Activated naive CD8-positive, alpha-beta T cell treated with anti-CD3 and anti-CD28 coated beads, Interleukin-2, amount 50 U/mL, for 24 hours (primary cell): ENCODE results near the gene FGF6.
"Not testable (repeated sequence)": the region's sequence is repeated elsewhere in the genome, so short reads cannot be mapped to it uniquely, and the experiment has no call there.

Source experiments
- ATAC-seq: fragments of 150-1000 bp; cut with Tn5 transposase; one replicate; pipeline ENCODE4 v1.10.0; 2021
- DNase-seq: peaks from one replicate; pipeline ENCODE4 v3.0.0; 2021
- H3K27ac Mint-ChIP-seq: one replicate; pipeline ENCODE4 v1.8.0; 2021; ENCODE audit warnings: mild to moderate bottlenecking, mixed read lengths
- H3K27me3 Mint-ChIP-seq: one replicate; pipeline ENCODE4 v1.8.0; 2021; ENCODE audit warnings: mixed read lengths
- H3K36me3 Mint-ChIP-seq: one replicate; pipeline ENCODE4 v1.8.0; 2021; ENCODE audit warnings: low read depth, mixed read lengths
- H3K4me1 Mint-ChIP-seq: one replicate; pipeline ENCODE4 v1.8.0; 2021; ENCODE audit warnings: mixed read lengths
- H3K4me3 Mint-ChIP-seq: one replicate; pipeline ENCODE4 v1.8.0; 2021; ENCODE audit warnings: mild to moderate bottlenecking, moderate library complexity, mixed read lengths
- H3K9me3 Mint-ChIP-seq: one replicate; pipeline ENCODE4 v1.8.0; 2021; ENCODE audit warnings: mixed read lengths

Gene FGF6, protein sequence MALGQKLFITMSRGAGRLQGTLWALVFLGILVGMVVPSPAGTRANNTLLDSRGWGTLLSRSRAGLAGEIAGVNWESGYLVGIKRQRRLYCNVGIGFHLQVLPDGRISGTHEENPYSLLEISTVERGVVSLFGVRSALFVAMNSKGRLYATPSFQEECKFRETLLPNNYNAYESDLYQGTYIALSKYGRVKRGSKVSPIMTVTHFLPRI

DNA sequence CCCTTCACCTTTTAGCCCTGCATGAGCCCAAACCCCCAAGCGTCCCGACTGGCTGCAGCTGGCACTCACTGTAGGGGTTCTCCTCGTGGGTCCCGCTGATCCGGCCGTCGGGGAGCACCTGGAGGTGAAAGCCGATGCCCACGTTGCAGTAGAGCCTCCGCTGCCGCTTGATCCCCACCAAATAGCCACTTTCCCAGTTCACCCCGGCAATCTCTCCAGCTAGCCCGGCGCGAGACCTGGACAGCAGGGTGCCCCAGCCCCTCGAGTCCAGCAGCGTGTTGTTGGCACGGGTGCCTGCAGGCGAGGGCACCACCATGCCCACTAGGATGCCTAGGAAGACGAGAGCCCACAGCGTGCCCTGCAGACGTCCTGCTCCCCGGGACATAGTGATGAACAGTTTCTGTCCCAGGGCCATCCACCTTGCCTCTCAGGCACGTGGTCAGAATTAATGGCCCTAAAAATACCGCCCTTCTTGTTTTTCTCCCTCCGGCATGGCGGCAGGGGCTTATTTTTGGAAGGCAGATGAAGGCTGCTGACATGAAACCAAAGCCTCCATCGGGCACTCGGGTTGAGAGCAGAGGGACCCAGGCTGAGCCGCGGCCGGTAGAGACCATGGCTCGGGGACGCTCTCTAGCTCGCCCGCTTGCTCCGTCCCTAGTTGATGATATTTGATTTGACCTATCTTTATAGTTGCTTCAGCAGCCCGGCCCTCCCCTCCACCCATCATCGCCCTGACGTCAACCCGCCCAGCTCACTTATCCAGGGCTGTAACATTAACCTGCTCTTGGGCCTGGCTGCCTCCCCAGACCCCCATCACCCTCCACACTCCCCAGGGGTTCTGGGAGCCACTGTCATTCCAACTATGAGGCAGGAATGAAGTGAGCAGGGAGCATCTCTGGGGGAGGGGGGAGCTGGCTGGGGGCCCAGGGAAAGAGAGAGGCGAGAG is at the start of gene FGF6:
FGF6 (minus strand) TSS at position 660 of the 946 bp plus-strand sequence; CDS start at position 415, 245 bp downstream.
- Mint-ChIP-seq H3K9me3 (no peaks in the 10 kb centered on the region), H3K27ac (no peak within 1 kb of the TSS), H3K36me3 (no peaks in the 10 kb centered on the region), H3K4me1 (no peaks in the 10 kb centered on the region), H3K27me3 (peaks cover under 1% of the 10 kb centered on the region), H3K4me3 (no peak within 1 kb of the TSS)
- ATAC-seq (no peak), DNase-seq (no peak)

DNA sequence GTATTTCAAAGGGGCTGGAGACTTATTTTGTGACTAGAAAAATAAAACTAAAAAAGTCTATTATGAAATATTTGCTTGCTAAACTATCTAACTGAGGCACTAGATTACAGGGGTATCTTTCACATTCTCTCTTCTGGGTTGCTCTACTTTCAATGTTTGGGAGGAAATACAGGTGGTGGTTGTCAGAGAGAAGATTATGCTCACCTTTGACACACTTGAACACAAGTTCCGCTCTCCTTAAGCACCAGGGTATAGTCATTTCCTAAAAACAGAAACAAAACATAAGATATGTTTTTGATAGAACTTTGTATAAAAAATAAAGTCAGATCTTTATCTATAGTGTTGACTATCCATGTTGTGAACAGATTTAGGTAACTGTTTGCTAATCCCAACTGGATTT is 45.4 kb upstream of the FGF6 start:
- no peak for DNase-seq
- Mint-ChIP-seq H3K27me3 (no peaks in the 10 kb centered on the region), H3K36me3 (peaks cover 18% of the 10 kb centered on the region), H3K27ac (no peak overlapping the region), H3K4me1 (peaks cover 3% of the 10 kb centered on the region), H3K4me3 (no peak overlapping the region), H3K9me3 (no peaks in the 10 kb centered on the region)
- no peak for ATAC-seq

DNA sequence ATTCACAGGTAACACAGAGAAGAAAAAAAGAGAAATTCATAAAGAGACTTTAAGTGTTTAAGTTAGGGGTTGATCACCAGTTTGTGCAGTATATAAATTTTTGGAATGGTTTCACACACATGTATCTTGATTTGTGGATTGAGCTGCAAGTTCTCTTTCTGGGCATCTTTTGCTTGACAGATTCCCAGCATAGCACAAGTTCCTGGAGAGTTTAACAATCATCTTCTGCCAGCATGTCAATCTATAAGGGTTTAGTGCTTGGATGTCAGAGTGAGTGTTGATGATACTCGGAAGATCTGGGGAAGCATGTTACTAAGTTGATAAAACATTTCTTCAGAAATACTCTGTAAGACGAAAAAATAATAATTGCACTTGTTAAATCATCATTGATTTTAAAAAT is 43.9 kb upstream of the FGF6 start:
- H3K4me3 Mint-ChIP-seq: no peak overlapping the region
- H3K9me3 Mint-ChIP-seq: no peaks in the 10 kb centered on the region
- no peak for ATAC-seq
- H3K36me3 Mint-ChIP-seq: peaks cover 17% of the 10 kb centered on the region
- no peak for DNase-seq
- H3K27ac Mint-ChIP-seq: no peak overlapping the region
- peaks cover 2% of the 10 kb centered on the region for H3K4me1 Mint-ChIP-seq
- H3K27me3 Mint-ChIP-seq: no peaks in the 10 kb centered on the region

DNA sequence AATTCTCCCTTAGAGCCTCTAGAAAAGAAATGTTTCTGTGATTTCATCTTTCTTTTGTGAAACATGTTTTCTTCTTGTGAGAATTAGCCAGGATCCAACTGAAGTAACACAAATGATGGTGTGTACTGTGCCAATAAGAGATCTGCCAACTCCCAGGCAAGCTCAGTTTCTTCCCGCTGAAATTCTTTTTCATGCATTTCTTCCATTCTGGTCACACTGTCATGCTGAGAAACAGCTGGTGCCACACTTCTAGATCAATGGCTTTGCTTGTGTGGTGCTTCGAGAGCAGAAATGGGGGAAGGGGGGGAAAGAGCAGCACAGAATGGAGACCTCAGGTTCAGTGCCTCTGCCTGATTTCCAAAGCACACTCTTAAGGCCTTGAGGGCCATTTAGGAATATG is 41.4 kb upstream of the FGF6 start:
- ATAC-seq: no peak

DNA sequence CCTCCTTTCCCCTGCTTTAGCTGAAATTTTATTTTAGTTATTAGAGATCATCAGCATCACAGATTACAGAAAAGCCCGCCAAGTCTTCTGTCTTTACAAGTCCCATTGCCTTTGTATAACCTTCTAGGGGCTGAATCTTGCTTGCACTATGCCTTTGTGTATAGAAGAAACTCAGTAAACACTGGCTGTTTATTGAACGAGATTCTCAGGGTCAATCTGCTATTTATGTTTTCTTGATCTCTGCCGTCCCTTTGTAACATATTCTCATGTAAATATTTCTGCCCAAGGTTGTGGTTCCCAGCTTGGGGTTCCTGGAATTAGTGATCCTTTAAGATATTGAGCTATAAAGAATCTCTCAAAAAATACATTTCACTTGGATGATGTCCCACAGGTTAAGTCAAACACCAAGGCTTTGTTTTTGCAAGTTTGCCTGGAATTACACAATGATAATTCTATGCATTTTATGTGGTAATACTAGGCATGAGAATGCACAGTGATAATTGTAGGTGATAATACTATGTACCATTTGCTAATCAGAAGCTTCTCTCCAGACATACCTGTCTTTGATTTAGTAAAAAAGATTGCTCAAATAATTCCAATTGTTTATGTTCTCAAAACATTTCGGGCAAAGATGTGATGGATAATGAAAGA is 40.6 kb upstream of the FGF6 start:
- H3K4me1 Mint-ChIP-seq: peaks cover 2% of the 10 kb centered on the region
- no peak overlapping the region for H3K4me3 Mint-ChIP-seq
- DNase-seq: no peak
- H3K9me3 Mint-ChIP-seq: no peaks in the 10 kb centered on the region
- H3K27ac Mint-ChIP-seq: no peak overlapping the region
- H3K27me3 Mint-ChIP-seq: no peaks in the 10 kb centered on the region
- no peak for ATAC-seq
- H3K36me3 Mint-ChIP-seq: peaks cover 16% of the 10 kb centered on the region

More for the DNA sequence above, 41.4 kb upstream of the FGF6 start:
- H3K27me3 Mint-ChIP-seq: no peaks in the 10 kb centered on the region
- no peaks in the 10 kb centered on the region for H3K9me3 Mint-ChIP-seq
- no peak overlapping the region for H3K4me3 Mint-ChIP-seq
- H3K4me1 Mint-ChIP-seq: peaks cover 2% of the 10 kb centered on the region
- H3K36me3 Mint-ChIP-seq: peaks cover 16% of the 10 kb centered on the region
- no peak overlapping the region for H3K27ac Mint-ChIP-seq
- DNase-seq: no peak

DNA sequence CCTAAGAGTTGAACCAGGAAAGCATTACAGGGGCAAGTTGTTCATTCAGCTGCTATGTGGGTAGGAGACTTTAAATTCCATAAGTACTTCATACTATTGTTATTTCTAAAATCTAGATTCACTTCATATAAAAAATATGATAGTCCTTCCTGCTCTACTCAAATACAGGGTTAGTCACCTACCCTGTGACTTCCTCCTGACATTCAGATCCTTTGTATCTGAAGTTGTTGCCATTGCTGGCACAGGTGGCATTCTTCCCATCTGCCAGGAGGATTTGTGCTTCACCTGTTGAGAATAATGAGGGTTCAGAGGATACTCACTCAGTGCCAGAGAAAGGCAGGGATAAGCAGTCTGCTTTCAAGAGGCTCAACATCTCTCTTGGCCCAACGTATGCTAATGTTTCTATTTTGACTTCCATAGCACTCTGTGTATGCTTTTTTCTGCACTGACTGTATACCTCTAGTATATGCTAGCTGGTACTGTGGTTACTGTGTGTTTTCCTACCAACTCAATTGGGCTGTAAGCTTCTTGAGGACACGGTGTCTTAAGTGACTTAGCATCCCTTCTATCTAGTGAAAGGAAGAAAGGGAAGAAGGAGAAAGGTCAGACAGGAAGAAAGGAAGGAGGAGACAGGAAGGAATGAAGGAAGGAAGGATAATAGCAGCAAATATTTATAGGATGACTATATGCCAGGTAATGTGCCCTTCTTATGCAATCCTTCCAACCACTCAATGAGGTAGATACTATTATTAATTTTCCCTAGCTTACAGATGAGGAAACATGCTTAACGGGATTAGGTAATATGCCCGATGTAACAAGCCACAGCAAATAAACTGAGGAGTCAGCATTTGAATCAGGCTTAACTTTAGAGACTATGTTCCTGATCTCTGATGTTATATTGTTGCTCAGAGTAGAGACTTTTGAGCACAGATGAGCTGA is 38.5 kb upstream of the FGF6 start:
- no peak for DNase-seq
- H3K4me1 Mint-ChIP-seq: peaks cover 2% of the 10 kb centered on the region
- H3K9me3 Mint-ChIP-seq: peaks cover 13% of the 10 kb centered on the region
- H3K36me3 Mint-ChIP-seq: peaks cover 15% of the 10 kb centered on the region
- no peak overlapping the region for H3K4me3 Mint-ChIP-seq
- no peak overlapping the region for H3K27ac Mint-ChIP-seq
- no peaks in the 10 kb centered on the region for H3K27me3 Mint-ChIP-seq
- no peak for ATAC-seq

DNA sequence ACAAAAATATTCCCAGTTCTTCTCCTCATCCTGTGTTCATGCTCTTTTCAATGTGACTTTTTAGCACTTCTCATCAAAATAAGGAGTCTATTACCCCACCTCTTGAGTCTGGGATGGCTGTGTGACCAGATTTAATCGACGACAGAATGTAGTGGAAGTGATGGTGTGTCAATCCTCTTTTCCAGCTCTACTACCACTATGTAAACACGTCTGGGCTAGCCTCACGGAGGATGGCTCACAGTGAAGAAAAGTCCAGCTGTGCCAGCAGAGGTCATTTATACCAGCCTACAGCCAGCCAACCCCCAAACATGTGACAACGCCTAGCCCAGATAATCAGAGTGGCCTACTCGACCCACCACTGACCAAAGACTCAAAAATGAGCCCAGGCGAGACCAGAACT is 37.3 kb upstream of the FGF6 start:
- Mint-ChIP-seq H3K9me3 (peaks cover 20% of the 10 kb centered on the region), H3K27me3 (no peaks in the 10 kb centered on the region), H3K4me3 (no peak overlapping the region), H3K4me1 (peaks cover 2% of the 10 kb centered on the region), H3K36me3 (peaks cover 12% of the 10 kb centered on the region), H3K27ac (no peak overlapping the region)
- DNase-seq: no peak
- no peak for ATAC-seq

DNA sequence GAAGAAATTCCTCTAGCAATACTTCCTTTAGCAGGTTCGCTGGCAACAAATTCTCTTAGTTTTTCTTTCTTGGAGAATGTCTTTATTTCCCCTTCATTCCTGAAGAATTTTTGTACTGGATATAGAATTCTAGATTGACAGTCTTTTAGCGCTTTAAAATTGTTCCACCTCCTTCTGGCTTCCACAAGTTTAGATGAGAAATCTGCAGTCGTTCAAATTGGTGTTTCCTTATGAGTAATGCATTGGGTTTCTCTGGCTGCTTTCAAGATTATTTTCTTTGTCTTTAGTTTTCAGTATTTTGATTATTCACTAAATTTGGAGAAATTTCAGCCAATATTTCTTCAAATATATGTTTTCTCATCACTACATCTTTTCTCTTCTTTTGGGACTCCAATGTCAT is 33.3 kb upstream of the FGF6 start:
- Mint-ChIP-seq H3K9me3 (peaks cover 20% of the 10 kb centered on the region), H3K4me3 (no peak overlapping the region), H3K36me3 (peaks cover 12% of the 10 kb centered on the region), H3K27me3 (peaks cover 10% of the 10 kb centered on the region), H3K4me1 (no peaks in the 10 kb centered on the region), H3K27ac (no peak overlapping the region)
- ATAC-seq: no peak
- no peak for DNase-seq

DNA sequence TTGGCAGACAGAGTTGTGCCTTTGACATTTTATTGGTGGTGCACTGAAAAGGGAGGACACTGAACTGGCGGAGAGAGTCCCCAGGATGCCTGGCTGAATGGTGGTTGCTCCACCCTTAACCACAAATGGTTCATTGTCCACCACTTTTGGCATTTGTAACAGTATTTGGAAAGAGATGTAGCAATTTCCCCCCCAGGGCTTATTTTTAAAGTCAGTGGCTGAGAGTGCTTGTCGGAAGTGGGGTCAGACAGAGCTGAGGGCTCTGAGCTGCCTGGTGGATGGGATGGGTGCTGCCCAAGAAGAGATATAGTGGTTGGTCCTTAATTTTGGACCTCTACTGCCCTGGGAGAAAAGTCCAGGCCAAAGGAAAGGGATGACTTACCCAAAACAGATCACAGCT is 31.5 kb upstream of the FGF6 start:
- Mint-ChIP-seq H3K27me3 (peaks cover 13% of the 10 kb centered on the region), H3K9me3 (peaks cover 20% of the 10 kb centered on the region), H3K36me3 (peaks cover 12% of the 10 kb centered on the region), H3K4me1 (peaks cover 4% of the 10 kb centered on the region), H3K4me3 (no peak overlapping the region), H3K27ac (no peak overlapping the region)
- DNase-seq (no peak), ATAC-seq (no peak)

DNA sequence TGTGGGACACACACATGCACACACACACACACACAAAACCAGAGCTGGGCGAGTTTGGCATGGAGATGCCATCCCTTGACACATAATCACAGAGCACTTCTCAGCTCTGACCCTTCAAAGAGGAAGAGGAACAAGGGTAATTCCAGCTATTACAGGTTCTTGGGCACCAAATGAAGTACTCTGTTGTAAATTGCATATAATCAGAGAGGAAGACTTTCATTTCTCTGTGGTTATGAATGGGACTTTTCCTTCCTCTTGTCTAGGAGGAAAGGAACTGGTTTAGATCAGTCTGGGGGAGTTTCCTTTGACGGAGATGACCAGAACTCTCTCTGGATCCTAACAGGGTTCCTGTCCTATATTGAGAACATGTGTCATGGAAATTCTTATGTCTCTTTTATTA is 26.4 kb upstream of the FGF6 start:
- peaks cover 13% of the 10 kb centered on the region for H3K27me3 Mint-ChIP-seq
- no peak for DNase-seq
- peak; percentile 46 for ATAC-seq
- no peaks in the 10 kb centered on the region for H3K36me3 Mint-ChIP-seq
- H3K4me3 Mint-ChIP-seq: no peak overlapping the region
- H3K4me1 Mint-ChIP-seq: peaks cover 6% of the 10 kb centered on the region
- H3K27ac Mint-ChIP-seq: no peak overlapping the region
- H3K9me3 Mint-ChIP-seq: no peaks in the 10 kb centered on the region

DNA sequence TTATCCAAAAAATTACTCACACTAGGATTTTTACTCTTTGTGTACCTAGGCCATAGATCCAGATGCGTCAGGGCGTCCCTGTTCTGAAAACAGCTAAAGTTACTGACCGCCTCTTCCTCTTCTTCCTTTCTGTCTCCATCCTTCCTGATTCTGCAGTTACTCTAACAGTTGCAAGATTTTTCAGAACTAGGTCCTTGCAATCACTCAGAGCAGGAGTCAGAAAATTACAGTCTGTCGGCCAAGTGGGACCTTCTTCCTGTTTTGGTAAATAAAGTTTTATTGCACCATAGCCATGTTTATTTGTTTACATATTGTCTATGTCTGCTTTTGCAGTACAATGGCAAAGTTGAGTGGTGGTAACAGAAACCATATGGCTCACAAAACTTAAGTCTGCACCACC is 25.6 kb upstream of the FGF6 start:
- Mint-ChIP-seq H3K4me1 (peaks cover 6% of the 10 kb centered on the region), H3K9me3 (no peaks in the 10 kb centered on the region), H3K27ac (no peak overlapping the region), H3K4me3 (no peak overlapping the region), H3K36me3 (no peaks in the 10 kb centered on the region), H3K27me3 (peaks cover 13% of the 10 kb centered on the region)
- ATAC-seq (no peak), DNase-seq (no peak)

DNA sequence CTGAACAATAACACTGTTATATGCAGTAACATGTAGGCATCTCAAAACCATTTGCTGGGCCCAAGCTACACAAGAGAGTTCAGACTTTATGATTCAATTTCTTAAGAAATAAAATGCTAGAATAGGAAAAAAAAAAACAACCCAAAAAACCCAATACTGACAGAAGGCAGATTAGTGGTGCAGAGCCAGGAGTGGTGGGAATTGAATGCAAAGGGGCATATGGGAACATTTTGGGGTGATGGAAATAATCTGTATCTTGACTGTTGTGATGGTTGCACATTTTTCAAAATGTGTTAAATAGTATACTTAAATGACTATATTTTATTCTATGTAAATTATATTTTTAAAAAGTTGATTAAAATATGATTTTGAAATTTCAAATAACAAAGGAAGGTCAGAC is 23.4 kb upstream of the FGF6 start:
- ATAC-seq (no peak), DNase-seq (no peak)
- Mint-ChIP-seq H3K4me3 (no peak overlapping the region), H3K36me3 (no peaks in the 10 kb centered on the region), H3K9me3 (no peaks in the 10 kb centered on the region), H3K4me1 (peaks cover 6% of the 10 kb centered on the region), H3K27me3 (peaks cover 7% of the 10 kb centered on the region), H3K27ac (no peak overlapping the region)

DNA sequence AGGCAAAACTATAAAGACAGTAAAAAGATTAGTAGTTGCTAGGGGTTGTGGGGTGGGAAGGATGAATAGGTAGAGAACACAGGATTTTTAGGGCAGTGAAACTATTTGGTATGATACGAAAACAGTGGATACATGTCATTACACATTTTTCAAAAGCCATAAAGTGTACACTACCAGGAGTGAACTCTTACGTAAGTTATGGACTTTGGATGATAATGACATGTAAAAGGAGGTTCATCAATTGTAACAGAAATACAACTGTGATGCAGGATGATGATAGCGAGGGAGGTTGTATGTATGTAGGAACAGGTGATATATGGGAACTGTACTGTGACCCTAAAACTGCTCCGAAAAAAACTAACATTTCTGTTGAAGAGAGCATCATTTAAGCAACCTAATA is 15.1 kb upstream of the FGF6 start:
- H3K9me3 Mint-ChIP-seq: no peaks in the 10 kb centered on the region

DNA sequence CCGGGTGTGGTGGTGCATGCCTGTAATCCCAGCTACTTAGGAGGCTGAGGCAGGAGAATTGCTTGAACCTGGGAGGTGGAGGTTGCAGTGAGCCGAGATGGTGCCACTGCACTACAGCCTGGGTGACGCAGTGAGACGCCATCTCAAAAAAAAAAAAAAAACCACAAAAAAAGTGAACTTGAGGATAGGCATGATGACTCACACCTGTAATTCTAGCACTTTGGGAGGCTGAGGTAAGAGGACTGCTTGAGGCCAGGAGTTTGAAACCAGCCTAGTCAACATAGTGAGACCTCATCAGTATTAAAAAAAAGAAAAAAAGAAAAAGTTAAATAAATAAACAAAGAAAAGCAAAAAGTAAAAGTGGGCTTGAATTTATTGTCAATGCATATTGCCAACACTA is 10.2 kb upstream of the FGF6 start:
- peak; percentile 63 for ATAC-seq
- not testable (repeated sequence) for H3K36me3 Mint-ChIP-seq, H3K27ac Mint-ChIP-seq, H3K4me3 Mint-ChIP-seq, DNase-seq, H3K9me3 Mint-ChIP-seq, H3K27me3 Mint-ChIP-seq
- H3K4me1 Mint-ChIP-seq: peaks cover 20% of the 10 kb centered on the region

More for the DNA sequence above, 15.1 kb upstream of the FGF6 start:
- Mint-ChIP-seq H3K4me1 (no peaks in the 10 kb centered on the region), H3K36me3 (no peaks in the 10 kb centered on the region), H3K27ac (no peak overlapping the region), H3K27me3 (peaks cover 5% of the 10 kb centered on the region), H3K4me3 (no peak overlapping the region)
- DNase-seq (no peak), ATAC-seq (no peak)
